HEK293T (cell line): ENCODE data around the gene CFAP45.

Experiments used
- BHLHE40 ChIP-seq: fragments of 450-650 bp; IDR thresholded peaks from 2 replicates; pipeline ENCODE4 v1.6.1; 2016; ENCODE audit warnings: mild to moderate bottlenecking, moderate library complexity, borderline replicate concordance
- FOXM1 ChIP-seq: fragments of 450-650 bp; IDR thresholded peaks from 2 replicates; pipeline ENCODE4 v1.6.1; 2017; ENCODE audit warnings: mild to moderate bottlenecking, borderline replicate concordance
- L3MBTL2 ChIP-seq: fragments of 450-650 bp; conservative IDR thresholded peaks from 2 replicates; pipeline ENCODE4 v1.6.1; 2016; ENCODE audit warnings: mild to moderate bottlenecking
- LEF1 ChIP-seq: fragments of 450-650 bp; IDR thresholded peaks from 2 replicates; pipeline ENCODE4 v1.6.1; 2017; ENCODE audit warnings: mild to moderate bottlenecking, borderline replicate concordance
- SP1 ChIP-seq: fragments of 450-650 bp; IDR thresholded peaks from 2 replicates; pipeline ENCODE4 v1.6.1; 2017
- SUZ12 ChIP-seq: fragments of 450-650 bp; IDR thresholded peaks from 2 replicates; pipeline ENCODE4 v1.6.1; 2016; ENCODE audit warnings: mild to moderate bottlenecking
- TF ChIP-seq, protein P1 (sequence below): fragments of 450-650 bp; IDR thresholded peaks from 2 replicates; pipeline ENCODE4 v1.6.1; 2016

DNA sequence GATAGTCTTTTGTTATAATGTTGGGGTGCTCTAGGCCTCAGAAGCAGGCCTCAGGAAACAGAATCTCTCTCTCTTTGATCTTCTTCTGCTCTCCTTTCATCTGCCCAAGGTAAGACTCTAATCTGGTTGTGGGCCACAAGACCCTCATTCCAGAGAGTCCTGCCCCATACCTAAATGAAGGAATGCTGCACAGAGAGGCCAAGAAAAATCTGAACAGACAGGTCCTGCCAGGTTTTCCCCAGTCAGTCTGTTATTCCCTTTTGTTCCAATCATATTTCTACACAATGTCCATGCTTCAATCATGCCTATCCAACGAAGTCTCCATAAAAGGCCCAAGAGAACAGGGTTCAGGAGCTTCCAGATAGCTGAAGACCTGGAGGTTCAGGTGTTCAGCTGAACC, 7.0 kb upstream of the CFAP45 start:
- no peak for TF ChIP-seq SP1
- TF ChIP-seq BHLHE40: no peak
- no peak for TF ChIP-seq LEF1
- TF ChIP-seq, protein P1, sequence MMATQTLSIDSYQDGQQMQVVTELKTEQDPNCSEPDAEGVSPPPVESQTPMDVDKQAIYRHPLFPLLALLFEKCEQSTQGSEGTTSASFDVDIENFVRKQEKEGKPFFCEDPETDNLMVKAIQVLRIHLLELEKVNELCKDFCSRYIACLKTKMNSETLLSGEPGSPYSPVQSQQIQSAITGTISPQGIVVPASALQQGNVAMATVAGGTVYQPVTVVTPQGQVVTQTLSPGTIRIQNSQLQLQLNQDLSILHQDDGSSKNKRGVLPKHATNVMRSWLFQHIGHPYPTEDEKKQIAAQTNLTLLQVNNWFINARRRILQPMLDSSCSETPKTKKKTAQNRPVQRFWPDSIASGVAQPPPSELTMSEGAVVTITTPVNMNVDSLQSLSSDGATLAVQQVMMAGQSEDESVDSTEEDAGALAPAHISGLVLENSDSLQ: no peak
- TF ChIP-seq L3MBTL2: no peak
- TF ChIP-seq SUZ12: no peak
- no peak for TF ChIP-seq FOXM1
